T follicular helper cell (primary cell): ENCODE measurements around the gene RALGPS1.

Source experiments
- DNase-seq: peaks from one replicate; pipeline ENCODE4 v3.0.0-alpha.2; 2020; ENCODE audit warnings: low read depth

Gene RALGPS1

GRCh38 chr9:127209220-127209619 is 294.6 kb downstream of the RALGPS1 start:
- no peak for DNase-seq

GRCh38 chr9:127209948-127210640 is 295.5 kb downstream of the RALGPS1 start:
- no peak for DNase-seq

GRCh38 chr9:127210851-127211730 is 296.5 kb downstream of the RALGPS1 start:
- no peak for DNase-seq

- DNase-seq = no peak
Measured at GRCh38 chr9:127211983-127212382, 297.4 kb downstream of the RALGPS1 start.

GRCh38 chr9:127212453-127212852 is 297.9 kb downstream of the RALGPS1 start:
- DNase-seq = no peak

- no peak for DNase-seq
Measured at GRCh38 chr9:127213859-127214258, 299.3 kb downstream of the RALGPS1 start.

GRCh38 chr9:127214421-127215267 is 300.1 kb downstream of the RALGPS1 start:
- peak; percentile 41 for DNase-seq

GRCh38 chr9:127215268-127216209 is 301.0 kb downstream of the RALGPS1 start:
- DNase-seq = no peak

- DNase-seq = no peak
Measured at GRCh38 chr9:127216210-127216887, 301.8 kb downstream of the RALGPS1 start.

GRCh38 chr9:127216888-127217217 is 302.3 kb downstream of the RALGPS1 start:
- no peak for DNase-seq

- DNase-seq = no peak
Measured at GRCh38 chr9:127218818-127219217, 304.2 kb downstream of the RALGPS1 start.

- no peak for DNase-seq
Measured at GRCh38 chr9:127219520-127219919, 304.9 kb downstream of the RALGPS1 start.

GRCh38 chr9:127221695-127222094 is 307.1 kb downstream of the RALGPS1 start:
- no peak for DNase-seq

- no peak for DNase-seq
Measured at GRCh38 chr9:127222388-127223095, 308.0 kb downstream of the RALGPS1 start.

- DNase-seq = no peak
Measured at GRCh38 chr9:127223266-127223665, 308.7 kb downstream of the RALGPS1 start.

- DNase-seq = no peak
Measured at GRCh38 chr9:127223810-127224177, 309.2 kb downstream of the RALGPS1 start.

- DNase-seq = peak; percentile 80
Measured at GRCh38 chr9:127224178-127224882, 309.7 kb downstream of the RALGPS1 start.

- DNase-seq = peak; percentile 86
Measured at GRCh38 chr9:127224883-127225739, 310.5 kb downstream of the RALGPS1 start.
